GM23338 (cell line): ENCODE data around the gene SHISA7.

ENCODE experiments used
- CTCF ChIP-seq, 2 experiments: fragments of 200-600 bp in 1 of 2; sonication (generic) in 1 of 2; conservative IDR thresholded peaks; 2 replicates each; pipeline versions ENCODE4 v1.5.1 to v1.6.1; 2016 to 2017; ENCODE audit warnings: antibody characterized with exemption in 2 of 2, low read depth in 2 of 2, mild to moderate bottlenecking in 2 of 2, moderate library complexity in 1 of 2
- EZH2 ChIP-seq: fragments of 200-600 bp; sonication (generic); IDR thresholded peaks from one replicate; pipeline ENCODE4 v1.8.0; 2017; ENCODE audit warnings: antibody characterized with exemption, mild to moderate bottlenecking, low read depth; ENCODE audit not compliant: unreplicated experiment
- EZH2phosphoT487 ChIP-seq: fragments of 200-600 bp; sonication (generic); IDR thresholded peaks from one replicate; pipeline ENCODE4 v1.8.1; 2018; ENCODE audit warnings: antibody characterized with exemption; ENCODE audit not compliant: unreplicated experiment
- NANOG ChIP-seq: IDR thresholded peaks from 2 replicates; pipeline ENCODE4 v1.6.1; 2016; ENCODE audit warnings: antibody characterized with exemption, borderline replicate concordance
- POLR2AphosphoS5 ChIP-seq: IDR thresholded peaks from 2 replicates; pipeline ENCODE4 v1.6.1; 2016; ENCODE audit warnings: antibody characterized with exemption, low read depth
- REST ChIP-seq: IDR thresholded peaks from one replicate; pipeline ENCODE4 v1.6.1; 2018; ENCODE audit warnings: antibody characterized with exemption; ENCODE audit not compliant: unreplicated experiment
- STAT1 ChIP-seq: IDR thresholded peaks from one replicate; pipeline ENCODE4 v1.6.1; 2016; ENCODE audit warnings: antibody characterized with exemption; ENCODE audit not compliant: unreplicated experiment
- TF ChIP-seq, protein P1 (sequence below): IDR thresholded peaks from 2 replicates; pipeline ENCODE4 v1.6.1; 2016; ENCODE audit warnings: antibody characterized with exemption

- TF ChIP-seq CTCF (conservative IDR thresholded peaks at IDR 0.05; ENCODE audit: low read depth in 2 of 2) (no peak), REST (no peak), EZH2 (no peak), POLR2AphosphoS5 (no peak), NANOG (no peak), STAT1 (no peak), EZH2phosphoT487 (no peak)
- TF ChIP-seq, protein P1, sequence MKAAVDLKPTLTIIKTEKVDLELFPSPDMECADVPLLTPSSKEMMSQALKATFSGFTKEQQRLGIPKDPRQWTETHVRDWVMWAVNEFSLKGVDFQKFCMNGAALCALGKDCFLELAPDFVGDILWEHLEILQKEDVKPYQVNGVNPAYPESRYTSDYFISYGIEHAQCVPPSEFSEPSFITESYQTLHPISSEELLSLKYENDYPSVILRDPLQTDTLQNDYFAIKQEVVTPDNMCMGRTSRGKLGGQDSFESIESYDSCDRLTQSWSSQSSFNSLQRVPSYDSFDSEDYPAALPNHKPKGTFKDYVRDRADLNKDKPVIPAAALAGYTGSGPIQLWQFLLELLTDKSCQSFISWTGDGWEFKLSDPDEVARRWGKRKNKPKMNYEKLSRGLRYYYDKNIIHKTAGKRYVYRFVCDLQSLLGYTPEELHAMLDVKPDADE = no peak
These were observed 14.8 kb upstream of the SHISA7 start for GRCh38 chr19:55457683-55458457.
